ENCODE results near the gene CDK17.
A peak's percentile ranks its signal among the peaks of the same experiment; 100 is the strongest.
"Not testable (repeated sequence)": the region's sequence is repeated elsewhere in the genome, so short reads cannot be mapped to it uniquely, and the experiment has no call there.

The CDK17 gene

GRCh38 chr12:96416033-96416799 is 16.0 kb upstream of the CDK17 start:
- no peak for DNase-seq

- DNase-seq, result no peak
Observed at GRCh38 chr12:96414637-96415036, 14.4 kb upstream of the CDK17 start.

- DNase-seq, result no peak
Observed at GRCh38 chr12:96412431-96412830, 12.2 kb upstream of the CDK17 start.

- DNase-seq, result no peak
Observed at GRCh38 chr12:96409731-96410130, 9.5 kb upstream of the CDK17 start.

GRCh38 chr12:96408993-96409392 is 8.8 kb upstream of the CDK17 start:
- DNase-seq, result no peak

GRCh38 chr12:96407429-96408097 is 7.3 kb upstream of the CDK17 start:
- DNase-seq, result not testable (repeated sequence)

GRCh38 chr12:96404696-96405095 is 4.5 kb upstream of the CDK17 start:
- no peak for DNase-seq

GRCh38 chr12:96403870-96404269 is 3.6 kb upstream of the CDK17 start:
- DNase-seq, result no peak

- not testable (repeated sequence) for DNase-seq
Observed at GRCh38 chr12:96402522-96402921, 2.3 kb upstream of the CDK17 start.

GRCh38 chr12:96402061-96402460 is 1.8 kb upstream of the CDK17 start:
- no peak for DNase-seq

- DNase-seq, result peak; percentile 33
Observed at GRCh38 chr12:96401076-96401871, 1.0 kb upstream of the CDK17 start.

- no peak for DNase-seq
Observed at GRCh38 chr12:96400631-96401075, 414 bp upstream of the CDK17 start.

GRCh38 chr12:96399120-96399918 is 920 bp downstream of the CDK17 start:
- no peak for DNase-seq

GRCh38 chr12:96398424-96399119 is 1.7 kb downstream of the CDK17 start:
- no peak for DNase-seq

GRCh38 chr12:96397756-96398423 is 2.3 kb downstream of the CDK17 start:
- no peak for DNase-seq

GRCh38 chr12:96396914-96397313 is 3.3 kb downstream of the CDK17 start:
- DNase-seq, result no peak

- DNase-seq, result no peak
Observed at GRCh38 chr12:96396209-96396608, 4.0 kb downstream of the CDK17 start.

GRCh38 chr12:96395236-96395635 is 5.0 kb downstream of the CDK17 start:
- no peak for DNase-seq

- DNase-seq, result not testable (repeated sequence)
Observed at GRCh38 chr12:96393229-96393628, 7.0 kb downstream of the CDK17 start.

- no peak for DNase-seq
Observed at GRCh38 chr12:96392397-96392796, 7.8 kb downstream of the CDK17 start.

GRCh38 chr12:96387981-96388380 is 12.3 kb downstream of the CDK17 start:
- DNase-seq, result no peak

GRCh38 chr12:96386794-96387193 is 13.4 kb downstream of the CDK17 start:
- no peak for DNase-seq
